Activated CD8-positive, alpha-beta memory T cell treated with anti-CD3 and anti-CD28 coated beads for 24 hours (primary cell): ENCODE measurements around the gene TMEM151B.
"Not testable (repeated sequence)": the region's sequence is repeated elsewhere in the genome, so short reads cannot be mapped to it uniquely, and the experiment has no call there.

Source experiments
- DNase-seq: peaks from one replicate; pipeline ENCODE4 v3.0.0-alpha.2; 2020

The TMEM151B gene

GRCh38 chr6:44309092-44309491, 38.8 kb downstream of the TMEM151B start:
- DNase-seq: no peak

- no peak for DNase-seq
Measured at GRCh38 chr6:44309631-44310030, 39.4 kb downstream of the TMEM151B start.

- no peak for DNase-seq
Measured at GRCh38 chr6:44310241-44310640, 40.0 kb downstream of the TMEM151B start.

GRCh38 chr6:44311304-44311703, 41.1 kb downstream of the TMEM151B start:
- DNase-seq: no peak

GRCh38 chr6:44311767-44312166, 41.5 kb downstream of the TMEM151B start:
- no peak for DNase-seq

- peak; percentile 99 for DNase-seq
Measured at GRCh38 chr6:44312901-44313788, 42.9 kb downstream of the TMEM151B start, which contains the start of gene AARS2. TSS of gene AARS2 (minus strand) at chr6:44313347. CDS start at chr6:44313323, 24 bp downstream.

- DNase-seq: not testable (repeated sequence)
Measured at GRCh38 chr6:44314657-44315056, 44.4 kb downstream of the TMEM151B start.

GRCh38 chr6:44315516-44315915, 45.3 kb downstream of the TMEM151B start:
- no peak for DNase-seq

GRCh38 chr6:44315951-44316350, 45.7 kb downstream of the TMEM151B start:
- DNase-seq: no peak

GRCh38 chr6:44316481-44316880, 46.2 kb downstream of the TMEM151B start:
- DNase-seq: no peak

GRCh38 chr6:44317136-44317631, 46.9 kb downstream of the TMEM151B start:
- DNase-seq: not testable (repeated sequence)

- DNase-seq: no peak
Measured at GRCh38 chr6:44321210-44321609, 51.0 kb downstream of the TMEM151B start.

GRCh38 chr6:44327096-44327495, 56.8 kb downstream of the TMEM151B start:
- DNase-seq: no peak

GRCh38 chr6:44327760-44328159, 57.5 kb downstream of the TMEM151B start:
- DNase-seq: no peak

GRCh38 chr6:44328203-44328602, 58.0 kb downstream of the TMEM151B start:
- not testable (repeated sequence) for DNase-seq

GRCh38 chr6:44329858-44330257, 59.6 kb downstream of the TMEM151B start:
- no peak for DNase-seq

- DNase-seq: no peak
Measured at GRCh38 chr6:44332585-44332984, 62.3 kb downstream of the TMEM151B start.

GRCh38 chr6:44333273-44333919, 63.1 kb downstream of the TMEM151B start:
- DNase-seq: peak; percentile 17

- DNase-seq: peak; percentile 7
Measured at GRCh38 chr6:44333942-44334341, 63.7 kb downstream of the TMEM151B start.

GRCh38 chr6:44335631-44336030, 65.4 kb downstream of the TMEM151B start:
- peak; percentile 9 for DNase-seq

GRCh38 chr6:44338228-44339122, 68.2 kb downstream of the TMEM151B start:
- peak; percentile 84 for DNase-seq

- DNase-seq: peak; percentile 52
Measured at GRCh38 chr6:44339301-44339700, 69.1 kb downstream of the TMEM151B start.
